NT2/D1 (cell line): ENCODE data around the gene FMN1.

Source experiments
- DNase-seq: peaks from one replicate; pipeline ENCODE4 v3.0.0-alpha.2; 2011; ENCODE audit warnings: low read depth, low spot score
- H3K27me3 ChIP-seq: 2 replicates; pipeline ENCODE4 v1.6.0; 2011; ENCODE audit warnings: mild to moderate bottlenecking; ENCODE audit not compliant: insufficient read length, insufficient read depth
- H3K36me3 ChIP-seq: 2 replicates; pipeline ENCODE4 v1.6.1; 2011; ENCODE audit warnings: mild to moderate bottlenecking, low read length, mixed read lengths; ENCODE audit not compliant: insufficient read depth, insufficient read length
- H3K4me1 ChIP-seq: 2 replicates; pipeline ENCODE4 v1.5.1; 2011; ENCODE audit not compliant: insufficient read depth, insufficient read length
- H3K4me3 ChIP-seq: 2 replicates; pipeline ENCODE4 v1.5.1; 2011; ENCODE audit warnings: low read depth; ENCODE audit not compliant: insufficient read length
- H3K9ac ChIP-seq: 2 replicates; pipeline ENCODE4 v1.6.0; 2011; ENCODE audit warnings: low read depth; ENCODE audit not compliant: insufficient read length
- H3K9me3 ChIP-seq: 2 replicates; pipeline ENCODE4 v1.5.1; 2011; ENCODE audit warnings: mild to moderate bottlenecking, low read length; ENCODE audit not compliant: insufficient read depth
- SUZ12 ChIP-seq: IDR thresholded peaks from 2 replicates; pipeline ENCODE4 v1.6.1; 2011; ENCODE audit not compliant: insufficient read length, insufficient read depth; ENCODE audit errors: extremely low read depth
- YY1 ChIP-seq: IDR thresholded peaks from 2 replicates; pipeline ENCODE4 v1.6.1; 2011; ENCODE audit not compliant: insufficient read length, insufficient read depth
- ZNF274 ChIP-seq: IDR thresholded peaks from 2 replicates; pipeline ENCODE4 v1.6.1; 2011; ENCODE audit warnings: mild to moderate bottlenecking, low read depth, low read length

The FMN1 gene

GRCh38 chr15:33153548-33153947 is 41.0 kb downstream of the FMN1 start:
- no peak for TF ChIP-seq ZNF274
- no peak for TF ChIP-seq YY1
- no peak for TF ChIP-seq SUZ12
- Histone ChIP-seq H3K4me3 (no peak overlapping the region), H3K9me3 (no peaks in the 10 kb centered on the region), H3K27me3 (no peaks in the 10 kb centered on the region), H3K36me3 (no peaks in the 10 kb centered on the region), H3K9ac (no peak overlapping the region), H3K4me1 (peaks cover 3% of the 10 kb centered on the region)
- DNase-seq = no peak

GRCh38 chr15:33152502-33153109 is 41.9 kb downstream of the FMN1 start:
- no peaks in the 10 kb centered on the region for H3K27me3 ChIP-seq
- H3K4me3 ChIP-seq = no peak overlapping the region
- no peak for DNase-seq
- H3K9ac ChIP-seq = no peak overlapping the region
- H3K36me3 ChIP-seq = no peaks in the 10 kb centered on the region
- no peaks in the 10 kb centered on the region for H3K9me3 ChIP-seq
- TF ChIP-seq ZNF274 = no peak
- peaks cover 3% of the 10 kb centered on the region for H3K4me1 ChIP-seq

- Histone ChIP-seq H3K4me3 (no peak overlapping the region), H3K36me3 (no peaks in the 10 kb centered on the region), H3K9ac (no peak overlapping the region), H3K27me3 (no peaks in the 10 kb centered on the region), H3K4me1 (peaks cover 3% of the 10 kb centered on the region), H3K9me3 (no peaks in the 10 kb centered on the region)
- no peak for TF ChIP-seq YY1
- no peak for TF ChIP-seq ZNF274
- no peak for TF ChIP-seq SUZ12
- no peak for DNase-seq
Observed at GRCh38 chr15:33150971-33151370, 43.5 kb downstream of the FMN1 start.

GRCh38 chr15:33150431-33150941 is 44.0 kb downstream of the FMN1 start:
- Histone ChIP-seq H3K36me3 (no peaks in the 10 kb centered on the region), H3K9ac (no peak overlapping the region), H3K4me1 (peaks cover 3% of the 10 kb centered on the region), H3K9me3 (no peaks in the 10 kb centered on the region), H3K27me3 (no peaks in the 10 kb centered on the region), H3K4me3 (no peak overlapping the region)
- TF ChIP-seq SUZ12 = no peak
- no peak for TF ChIP-seq YY1
- no peak for DNase-seq

- no peaks in the 10 kb centered on the region for H3K9me3 ChIP-seq
- H3K27me3 ChIP-seq = no peaks in the 10 kb centered on the region
- DNase-seq = no peak
- no peaks in the 10 kb centered on the region for H3K36me3 ChIP-seq
- H3K9ac ChIP-seq = no peak overlapping the region
- no peak for TF ChIP-seq YY1
- no peak for TF ChIP-seq SUZ12
- no peak for TF ChIP-seq ZNF274
- no peak overlapping the region for H3K4me3 ChIP-seq
- H3K4me1 ChIP-seq = peaks cover 3% of the 10 kb centered on the region
Observed at GRCh38 chr15:33149919-33150318, 44.6 kb downstream of the FMN1 start.

GRCh38 chr15:33148129-33148751 is 46.3 kb downstream of the FMN1 start:
- Histone ChIP-seq H3K36me3 (no peaks in the 10 kb centered on the region), H3K9me3 (no peaks in the 10 kb centered on the region), H3K4me1 (peaks cover 1% of the 10 kb centered on the region), H3K4me3 (no peak overlapping the region), H3K9ac (no peak overlapping the region), H3K27me3 (no peaks in the 10 kb centered on the region)
- TF ChIP-seq YY1 (no peak), ZNF274 (no peak), SUZ12 (no peak)
- DNase-seq = no peak

GRCh38 chr15:33146051-33146450 is 48.5 kb downstream of the FMN1 start:
- TF ChIP-seq YY1 (no peak), SUZ12 (no peak), ZNF274 (no peak)
- no peak for DNase-seq
- Histone ChIP-seq H3K9me3 (no peaks in the 10 kb centered on the region), H3K4me3 (no peak overlapping the region), H3K36me3 (no peaks in the 10 kb centered on the region), H3K27me3 (no peaks in the 10 kb centered on the region), H3K9ac (no peak overlapping the region), H3K4me1 (no peaks in the 10 kb centered on the region)

- Histone ChIP-seq H3K36me3 (no peaks in the 10 kb centered on the region), H3K9me3 (no peaks in the 10 kb centered on the region), H3K27me3 (no peaks in the 10 kb centered on the region), H3K4me1 (no peaks in the 10 kb centered on the region), H3K9ac (no peak overlapping the region), H3K4me3 (no peak overlapping the region)
- TF ChIP-seq SUZ12 = no peak
- no peak for TF ChIP-seq ZNF274
- no peak for TF ChIP-seq YY1
- no peak for DNase-seq
Observed at GRCh38 chr15:33145447-33145846, 49.1 kb downstream of the FMN1 start.
